Superior temporal gyrus (tissue), 1 donor: ENCODE measurements around the gene ATF5.

Source experiments
- DNase-seq: peaks from one replicate; pipeline ENCODE4 v3.0.0-alpha.2; 2016; ENCODE audit errors: extremely low spot score

Gene ATF5

GRCh38 chr19:49929121-49929610, at the start of gene ATF5, which contains the start of gene NUP62:
Gene ATF5, plus strand, starts transcription at chr19:49929205. Its CDS starts 1,646 bp downstream, at chr19:49930851.
Gene NUP62, minus strand, starts transcription at chr19:49929504. Its CDS starts 19,697 bp downstream, at chr19:49909807.
- DNase-seq, result no peak

- no peak for DNase-seq
Measured at GRCh38 chr19:49879243-49879963, 49.6 kb upstream of the ATF5 start.

- DNase-seq, result no peak
Measured at GRCh38 chr19:49880162-49880869, 48.7 kb upstream of the ATF5 start.

- no peak for DNase-seq
Measured at GRCh38 chr19:49881186-49881585, 47.8 kb upstream of the ATF5 start.

GRCh38 chr19:49881672-49882394, 47.2 kb upstream of the ATF5 start:
- DNase-seq, result no peak

GRCh38 chr19:49882643-49883042, 46.4 kb upstream of the ATF5 start:
- no peak for DNase-seq

- no peak for DNase-seq
Measured at GRCh38 chr19:49883094-49883493, 45.9 kb upstream of the ATF5 start.

GRCh38 chr19:49884109-49884508, 44.9 kb upstream of the ATF5 start:
- DNase-seq, result no peak

- no peak for DNase-seq
Measured at GRCh38 chr19:49884760-49885159, 44.2 kb upstream of the ATF5 start.

- DNase-seq, result no peak
Measured at GRCh38 chr19:49887037-49887664, 41.9 kb upstream of the ATF5 start.

- no peak for DNase-seq
Measured at GRCh38 chr19:49887665-49888509, 41.1 kb upstream of the ATF5 start.

- DNase-seq, result no peak
Measured at GRCh38 chr19:49888510-49888824, 40.5 kb upstream of the ATF5 start.

GRCh38 chr19:49889038-49889686, 39.8 kb upstream of the ATF5 start:
- no peak for DNase-seq

- peak; percentile 55 for DNase-seq
Measured at GRCh38 chr19:49889687-49890348, 39.2 kb upstream of the ATF5 start.

GRCh38 chr19:49890349-49891311, 38.4 kb upstream of the ATF5 start:
- no peak for DNase-seq

GRCh38 chr19:49891393-49891792, 37.6 kb upstream of the ATF5 start:
- no peak for DNase-seq

- DNase-seq, result no peak
Measured at GRCh38 chr19:49892716-49893115, 36.3 kb upstream of the ATF5 start.

- DNase-seq, result no peak
Measured at GRCh38 chr19:49894011-49894664, 34.9 kb upstream of the ATF5 start.
